HG03039 (cell line): ENCODE measurements around the gene HPS4.

Experiments used
- ATAC-seq: cut with Tn5 transposase; IDR thresholded peaks from one replicate; pipeline ENCODE4 v1.9.1; 2021; ENCODE audit warnings: mild to moderate bottlenecking, moderate library complexity; ENCODE audit not compliant: unreplicated experiment

HPS4 gene

DNA sequence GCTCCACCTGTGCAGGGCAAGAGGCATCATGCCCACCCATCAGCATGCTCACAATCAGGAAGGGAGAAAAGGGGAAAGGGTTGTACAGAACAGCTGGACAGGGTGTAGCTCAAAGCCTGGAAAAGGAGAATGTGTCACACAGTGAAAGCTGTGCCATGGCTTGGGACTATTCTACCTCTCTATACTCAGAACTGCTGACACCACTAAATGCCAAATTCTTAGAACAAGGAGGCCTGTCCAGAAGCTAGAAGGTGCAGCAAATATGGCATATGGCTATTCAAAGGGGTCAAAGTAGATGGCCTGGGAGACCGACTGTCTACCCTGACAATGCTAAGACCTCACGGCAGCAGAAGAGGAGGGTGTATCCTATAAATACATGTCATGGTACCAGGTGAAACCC is 12.8 kb downstream of the HPS4 start:
- no peak for ATAC-seq

DNA sequence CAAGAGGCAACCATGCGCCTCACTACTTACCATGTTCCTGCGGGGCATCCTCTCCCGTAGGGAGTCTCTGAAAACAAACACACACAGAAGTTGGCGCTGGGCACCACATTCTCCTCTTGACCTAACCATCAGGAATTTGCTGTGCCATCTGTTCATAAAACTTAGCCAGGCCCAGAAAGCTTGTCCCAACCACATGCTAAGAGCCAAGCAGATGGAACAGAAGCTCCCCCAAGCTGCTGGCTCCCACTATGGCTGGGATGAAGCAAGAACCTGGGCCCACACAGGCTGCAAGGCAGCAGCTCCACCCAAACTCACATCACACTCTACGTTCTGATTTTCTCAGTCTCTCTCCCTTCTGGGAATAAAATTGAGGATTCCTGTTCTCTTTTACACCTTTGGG is 17.4 kb downstream of the HPS4 start:
- ATAC-seq, result no peak

DNA sequence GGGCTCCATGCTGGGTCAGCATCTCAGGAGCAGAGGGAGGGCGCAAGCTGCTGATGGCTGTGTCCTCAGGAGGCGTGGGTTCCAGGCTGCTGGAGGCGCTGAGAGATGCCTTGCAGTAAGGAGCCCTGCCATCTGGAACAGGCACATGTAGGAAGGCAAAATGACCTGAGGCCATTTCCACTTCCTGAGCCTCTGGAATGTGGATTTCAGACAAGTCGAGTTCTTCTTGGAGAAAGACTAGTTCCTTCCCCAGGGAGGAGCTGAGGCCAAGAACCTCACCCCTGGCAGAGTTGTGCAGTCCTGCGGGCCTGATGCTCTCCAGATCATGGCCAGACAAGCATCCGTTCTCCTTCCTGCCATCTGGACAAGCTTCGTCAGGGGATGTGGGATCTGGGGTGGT is 19.3 kb downstream of the HPS4 start:
- no peak for ATAC-seq

DNA sequence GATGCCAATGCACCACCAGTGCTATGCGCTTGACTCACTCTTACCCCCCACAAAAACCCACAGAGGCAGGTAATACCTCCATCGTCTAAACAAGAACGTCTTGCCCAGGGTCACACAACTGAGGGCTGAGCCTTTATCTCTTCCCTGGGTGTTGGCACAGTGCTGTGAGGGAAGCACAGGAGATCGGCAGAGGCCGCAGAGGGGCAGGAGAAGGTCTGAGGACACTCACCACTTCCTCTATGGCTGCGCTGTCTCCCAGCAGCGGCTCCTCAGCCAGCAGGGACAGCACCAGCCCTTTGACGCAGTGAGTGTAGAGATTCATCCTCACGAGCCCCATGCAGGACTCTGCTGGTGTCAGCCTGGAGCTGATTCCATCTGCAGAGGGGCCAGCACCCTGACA is 19.9 kb downstream of the HPS4 start:
- no peak for ATAC-seq

DNA sequence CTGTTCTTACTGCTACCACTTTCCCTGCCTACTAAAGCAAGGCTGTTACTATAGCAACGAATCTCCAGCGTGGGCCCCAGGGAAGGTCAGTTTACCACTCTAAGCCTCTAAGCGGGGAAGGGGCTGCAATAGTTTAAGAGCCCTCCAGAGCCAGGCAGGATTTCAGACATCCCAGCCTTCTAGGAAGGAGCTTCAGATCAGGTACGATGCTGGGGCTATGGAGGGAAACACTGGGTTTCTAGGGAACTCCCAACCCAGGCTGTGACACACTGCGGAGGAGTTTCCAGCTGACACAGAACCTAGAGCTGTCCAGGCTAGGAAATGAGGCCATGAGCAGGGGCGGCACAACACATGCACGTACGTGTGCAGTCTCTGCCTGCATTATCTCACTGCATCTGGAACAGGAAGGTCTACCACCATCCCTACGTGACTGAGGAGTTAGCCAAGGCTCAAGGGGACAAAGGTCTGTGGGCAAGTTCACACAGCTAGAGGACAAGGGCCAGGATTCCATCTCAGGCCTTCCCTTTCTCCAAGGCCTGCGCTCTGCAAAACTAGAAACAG is 20.4 kb downstream of the HPS4 start:
- no peak for ATAC-seq

DNA sequence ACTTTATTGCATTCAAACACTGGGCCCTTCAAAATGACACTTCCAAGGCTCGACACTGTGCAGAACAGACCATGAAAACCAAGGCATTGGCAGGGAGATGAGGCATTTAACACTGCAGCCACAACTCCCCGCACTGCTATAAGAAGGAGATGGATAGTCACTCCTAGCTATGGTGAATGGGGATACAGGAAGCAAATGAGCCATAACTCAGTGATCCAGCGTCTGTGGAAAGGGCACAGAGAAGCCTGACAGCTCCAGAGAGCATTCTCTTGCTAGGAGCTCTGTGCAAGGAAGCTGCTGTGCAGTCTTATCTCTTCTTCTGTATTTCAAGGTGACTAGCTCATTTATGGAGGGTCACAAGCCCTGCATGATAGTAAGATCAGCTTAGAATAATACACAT is 20.9 kb downstream of the HPS4 start:
- ATAC-seq, result no peak

DNA sequence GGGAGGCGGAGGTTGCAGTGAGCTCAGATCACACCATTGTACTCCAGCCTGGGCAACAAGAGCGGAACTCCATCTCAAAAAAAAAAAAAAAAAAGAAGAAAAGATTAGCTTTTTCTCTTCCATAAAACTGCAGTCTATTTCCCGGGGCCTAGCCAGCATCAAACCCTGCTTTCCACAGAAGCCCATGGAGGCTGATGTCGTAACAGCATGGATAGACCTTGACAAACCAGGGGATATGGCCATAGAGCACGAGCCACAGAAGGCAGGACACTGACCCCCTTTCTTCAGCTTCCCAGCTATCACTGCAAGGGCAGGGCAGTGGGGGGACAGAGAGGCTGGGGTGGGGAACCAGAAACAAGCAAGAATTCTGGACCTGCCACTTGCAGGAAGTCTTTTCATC is 21.5 kb downstream of the HPS4 start:
- ATAC-seq, result no peak

DNA sequence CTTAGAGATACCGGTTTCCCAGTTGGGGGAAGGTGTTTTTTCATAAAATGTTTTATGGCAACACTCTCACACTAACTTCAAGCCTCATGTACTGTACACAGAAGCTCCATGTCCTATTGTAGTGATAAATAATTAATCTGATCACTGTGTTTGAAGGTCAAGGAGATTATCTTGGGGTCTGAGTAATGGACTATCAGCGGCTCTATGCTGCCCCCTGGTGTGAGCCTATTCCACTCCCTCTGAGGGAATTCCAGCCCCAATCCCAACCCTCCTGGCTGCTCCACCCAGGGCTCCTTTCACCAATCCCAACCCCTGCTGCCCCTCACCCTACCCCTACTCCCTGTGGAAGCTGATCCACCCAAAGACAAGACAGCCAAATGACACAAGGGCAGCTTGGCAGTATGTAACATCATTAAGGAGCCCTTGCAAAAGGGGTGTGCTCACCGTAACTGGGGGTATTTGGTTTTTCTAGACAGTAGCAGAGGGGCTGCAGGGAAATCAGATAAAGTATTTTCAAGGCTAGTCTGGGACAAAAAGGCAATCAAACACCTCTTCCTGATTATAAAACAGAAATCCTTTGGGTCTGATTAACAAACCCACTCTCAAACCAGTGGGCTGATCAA is 22.3 kb downstream of the HPS4 start:
- no peak for ATAC-seq

DNA sequence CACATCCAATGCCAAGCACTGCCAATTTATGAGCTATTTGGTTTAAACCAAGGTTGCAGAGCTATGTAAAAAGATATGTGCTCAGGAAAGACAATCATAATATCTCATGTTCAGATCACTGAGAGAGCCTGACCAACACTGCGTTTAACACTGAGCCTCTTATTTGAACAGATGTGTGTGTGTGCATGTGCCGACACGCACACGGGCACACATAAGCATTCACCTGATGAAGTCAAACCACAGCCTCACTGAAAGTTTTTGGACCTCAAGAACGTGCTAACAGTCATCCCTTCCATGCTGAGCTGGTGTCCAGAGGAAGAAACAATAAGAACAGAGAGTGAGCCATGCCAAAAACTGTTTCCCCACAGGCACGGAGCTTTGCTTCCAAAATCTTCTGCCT is 23.4 kb downstream of the HPS4 start:
- ATAC-seq, result no peak

DNA sequence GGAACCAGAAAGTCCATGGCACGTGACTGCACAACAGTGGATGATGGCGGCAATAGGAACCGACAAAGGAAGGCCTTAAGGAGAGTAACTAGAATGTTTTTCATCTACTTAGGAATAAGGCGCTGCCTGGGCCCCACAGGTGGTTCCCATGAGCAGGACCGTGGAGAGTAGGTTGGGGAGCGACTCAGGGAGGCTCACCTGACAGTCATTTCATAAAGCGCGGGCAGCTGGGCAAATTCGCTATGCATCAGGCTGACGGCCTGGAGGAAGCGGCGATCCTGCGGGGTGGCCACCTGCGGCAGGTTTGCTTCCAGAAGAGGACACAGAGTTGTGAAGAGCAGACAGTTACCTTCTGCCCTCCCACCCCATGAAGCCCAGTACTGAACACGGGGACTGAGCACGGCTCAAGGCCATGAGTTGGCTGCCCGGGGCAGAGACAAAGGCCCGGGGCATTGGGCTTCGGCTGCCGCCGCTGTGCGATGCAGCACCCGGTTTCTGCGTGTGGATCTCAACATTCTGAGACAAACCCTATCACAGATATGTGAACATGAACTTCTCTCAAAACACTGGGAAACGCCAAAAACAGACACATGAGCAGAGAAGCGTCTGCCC is 25.8 kb downstream of the HPS4 start:
- ATAC-seq, result no peak

DNA sequence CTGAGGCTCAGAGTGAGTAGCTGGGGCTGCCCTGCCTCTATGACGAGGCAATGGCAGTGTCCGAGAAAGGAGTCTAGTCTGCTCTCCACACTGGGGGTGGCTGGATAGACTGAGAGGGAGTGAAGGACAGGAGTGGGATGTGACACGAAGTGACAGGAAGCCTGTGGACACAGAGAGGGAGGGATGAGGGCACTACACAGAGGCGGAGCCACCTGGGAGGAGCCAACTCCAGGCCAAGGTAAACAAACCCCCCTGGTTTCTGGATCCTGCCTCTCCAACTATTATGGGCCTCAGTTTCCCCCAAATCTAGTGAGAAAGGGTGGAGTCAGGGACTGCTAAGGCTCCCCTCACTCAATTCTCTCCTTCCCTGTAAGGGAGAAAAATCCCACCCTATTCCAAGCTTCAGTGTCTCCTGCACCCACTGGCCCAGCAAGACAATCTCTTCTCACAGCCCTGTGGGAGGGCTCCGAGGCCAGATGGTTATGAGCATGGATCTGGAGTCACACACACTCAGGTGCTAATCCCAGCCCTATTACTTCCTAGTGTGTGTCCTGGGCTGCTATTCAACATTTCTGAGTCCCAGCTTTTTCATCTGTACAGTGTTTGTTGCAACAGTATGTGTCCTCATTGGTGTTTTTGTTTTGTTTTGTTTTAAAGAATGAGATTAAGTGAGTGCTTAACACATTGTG is 29.6 kb downstream of the HPS4 start:
- no peak for ATAC-seq

DNA sequence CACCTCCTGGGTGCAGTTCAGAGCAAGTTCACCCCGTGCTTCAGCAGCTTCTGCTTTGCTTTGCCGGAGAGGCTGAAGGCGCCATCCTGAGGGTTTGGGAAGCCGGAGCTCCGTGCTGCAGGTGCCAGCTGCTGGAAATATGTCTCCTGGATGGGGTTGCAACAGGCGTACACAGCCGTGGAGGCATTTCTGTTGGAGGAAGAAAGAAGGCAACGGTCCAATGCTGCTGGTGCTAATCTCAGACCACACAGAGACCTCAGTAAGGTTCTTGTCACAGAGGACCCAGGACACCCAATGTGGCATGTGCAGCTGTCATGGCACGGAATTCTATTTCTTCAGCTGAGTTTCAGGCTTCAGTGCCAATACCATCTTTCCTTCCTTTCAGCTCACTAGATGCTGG is 30.4 kb downstream of the HPS4 start:
- no peak for ATAC-seq

DNA sequence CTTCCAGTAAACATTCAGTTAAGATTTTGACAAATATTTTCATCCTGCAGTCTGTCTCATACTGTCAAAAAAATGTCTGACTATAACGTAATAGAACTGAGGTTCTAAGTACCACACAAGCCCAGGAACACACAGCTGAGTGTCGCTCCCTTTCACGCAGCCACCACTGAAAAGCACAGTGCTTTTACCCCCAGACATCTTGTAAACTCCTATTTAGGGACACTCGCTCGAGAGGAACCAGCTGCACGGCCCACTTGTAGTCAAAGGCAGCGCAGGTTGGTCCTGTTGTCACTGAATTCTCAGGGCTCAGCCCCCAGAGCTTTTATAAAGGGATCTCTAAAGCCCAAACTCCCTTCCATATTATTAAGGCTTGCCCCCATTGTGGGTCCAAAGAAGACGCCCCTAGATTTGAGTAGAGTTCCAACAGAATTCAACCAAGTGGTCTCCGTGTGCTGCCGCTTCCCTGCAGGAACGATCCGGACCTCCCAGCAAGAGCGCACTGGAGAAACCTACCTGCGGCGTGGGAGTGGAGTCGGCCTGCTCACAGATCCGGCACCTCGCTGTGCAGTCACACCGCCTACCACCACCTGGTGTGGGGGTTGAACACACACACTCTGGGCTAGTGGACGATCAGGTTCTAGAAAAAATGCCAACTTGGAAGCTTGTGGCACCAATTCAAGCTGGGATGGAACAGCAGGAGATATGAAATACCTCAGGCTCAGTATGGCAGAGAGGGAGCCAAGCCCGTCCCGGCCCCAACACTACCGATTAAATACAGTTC is 31.2 kb downstream of the HPS4 start:
- no peak for ATAC-seq

DNA sequence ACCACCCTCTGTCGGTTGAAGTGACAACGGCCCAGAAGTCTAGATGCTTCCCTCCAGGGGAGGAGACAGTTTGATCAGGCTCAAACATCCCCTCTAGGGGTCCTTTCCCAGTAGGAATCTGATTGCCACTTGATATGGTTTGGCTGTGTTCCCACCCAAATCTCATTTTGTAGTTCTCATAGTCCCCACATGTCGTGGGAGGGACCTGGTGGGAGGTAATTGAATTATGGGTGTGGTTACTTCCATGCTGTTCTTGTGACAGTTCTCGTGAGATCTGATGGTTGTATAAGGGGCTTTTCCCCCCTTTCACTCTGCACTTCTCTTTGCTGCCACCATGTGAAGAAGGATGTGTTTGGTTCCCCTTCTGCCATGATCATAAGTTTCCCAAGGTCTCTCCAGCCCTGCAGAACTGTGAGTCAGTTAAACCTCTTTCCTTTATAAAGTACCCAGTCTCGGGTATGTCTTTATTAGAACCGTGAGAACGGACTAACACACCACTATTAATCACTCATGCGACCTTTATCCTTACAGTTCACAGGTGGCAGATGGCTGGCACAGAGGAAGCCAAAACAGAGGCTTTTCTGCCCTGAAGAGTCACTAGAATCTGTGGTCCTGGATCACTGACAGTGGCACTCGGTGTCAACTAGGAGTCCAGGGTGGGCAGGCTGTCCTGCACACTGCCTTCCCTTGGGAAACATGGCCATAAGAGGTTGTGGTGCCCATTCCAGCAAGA is 33.0 kb downstream of the HPS4 start:
- no peak for ATAC-seq

DNA sequence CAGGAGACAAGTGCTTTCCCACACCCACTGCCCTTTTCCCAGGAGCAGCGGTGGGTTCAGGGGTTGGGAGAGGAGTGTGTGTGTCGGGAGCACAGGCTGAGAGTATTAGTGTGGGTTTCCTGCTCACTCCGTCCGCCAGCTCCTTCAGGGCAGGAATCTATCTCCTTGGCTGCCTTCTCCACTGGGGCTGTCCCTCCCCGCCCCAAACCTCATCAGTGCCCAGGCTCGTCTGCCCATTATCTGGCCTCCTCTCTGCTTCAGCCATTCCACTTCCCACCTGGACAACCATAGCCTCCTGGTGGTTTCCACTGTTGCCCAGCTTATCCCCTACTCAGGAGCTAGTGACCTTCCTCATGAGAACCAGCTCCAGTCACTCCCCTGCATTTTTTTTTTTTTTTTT is 34.6 kb downstream of the HPS4 start:
- no peak for ATAC-seq

DNA sequence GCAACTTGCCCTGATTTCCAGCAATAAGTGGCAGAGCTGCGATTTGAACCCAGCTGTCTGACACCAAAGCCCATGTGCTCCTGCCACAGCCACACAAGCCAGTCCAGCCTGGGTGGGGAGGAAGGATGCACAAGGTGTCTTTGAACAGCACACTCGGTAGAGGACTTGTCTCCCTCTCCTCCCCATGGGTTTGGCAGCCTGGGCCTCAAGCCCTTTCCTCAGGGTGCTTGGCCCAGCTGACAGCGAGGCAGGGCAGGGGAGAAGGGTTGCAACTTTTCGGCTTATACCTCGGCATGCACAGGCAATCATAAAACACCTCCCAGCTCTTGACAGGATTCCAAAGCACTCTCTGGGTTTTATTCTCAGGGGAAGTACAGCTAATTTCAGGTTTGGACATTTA is 35.2 kb downstream of the HPS4 start:
- no peak for ATAC-seq

DNA sequence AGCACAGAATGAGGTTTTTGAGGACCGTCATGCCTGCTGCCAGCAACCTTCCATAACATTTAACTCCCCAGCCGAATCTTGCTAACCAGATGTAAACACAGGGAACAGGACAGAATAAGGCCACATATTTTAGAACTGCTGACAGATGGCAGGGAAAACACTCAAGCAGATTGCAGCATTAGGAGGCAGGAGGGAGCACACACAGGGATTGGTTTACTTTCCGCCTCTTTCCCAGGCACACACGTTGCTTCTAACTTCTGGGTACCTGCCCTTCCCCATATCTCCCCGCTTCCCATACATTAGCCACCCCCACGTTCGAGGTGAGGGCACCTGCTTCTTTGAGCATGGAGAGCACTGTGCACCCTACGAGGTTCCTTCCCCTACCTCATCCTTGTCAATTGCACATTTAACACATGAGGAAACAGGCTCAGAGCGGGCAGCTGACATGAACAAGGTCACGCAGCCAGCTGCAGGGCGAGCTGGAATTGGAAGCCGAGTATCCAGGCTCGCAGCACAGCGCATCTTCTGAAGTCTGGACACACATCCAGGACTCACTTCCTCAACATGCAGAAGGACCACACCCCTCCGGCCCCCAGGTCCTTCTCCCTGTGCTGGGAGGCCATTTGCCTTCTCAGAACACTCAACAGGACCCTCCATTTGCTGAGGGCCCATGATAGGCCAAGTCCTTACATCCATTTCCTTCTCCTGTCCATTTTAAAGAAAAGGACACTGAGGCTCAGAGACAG is 35.8 kb downstream of the HPS4 start:
- ATAC-seq, result no peak

DNA sequence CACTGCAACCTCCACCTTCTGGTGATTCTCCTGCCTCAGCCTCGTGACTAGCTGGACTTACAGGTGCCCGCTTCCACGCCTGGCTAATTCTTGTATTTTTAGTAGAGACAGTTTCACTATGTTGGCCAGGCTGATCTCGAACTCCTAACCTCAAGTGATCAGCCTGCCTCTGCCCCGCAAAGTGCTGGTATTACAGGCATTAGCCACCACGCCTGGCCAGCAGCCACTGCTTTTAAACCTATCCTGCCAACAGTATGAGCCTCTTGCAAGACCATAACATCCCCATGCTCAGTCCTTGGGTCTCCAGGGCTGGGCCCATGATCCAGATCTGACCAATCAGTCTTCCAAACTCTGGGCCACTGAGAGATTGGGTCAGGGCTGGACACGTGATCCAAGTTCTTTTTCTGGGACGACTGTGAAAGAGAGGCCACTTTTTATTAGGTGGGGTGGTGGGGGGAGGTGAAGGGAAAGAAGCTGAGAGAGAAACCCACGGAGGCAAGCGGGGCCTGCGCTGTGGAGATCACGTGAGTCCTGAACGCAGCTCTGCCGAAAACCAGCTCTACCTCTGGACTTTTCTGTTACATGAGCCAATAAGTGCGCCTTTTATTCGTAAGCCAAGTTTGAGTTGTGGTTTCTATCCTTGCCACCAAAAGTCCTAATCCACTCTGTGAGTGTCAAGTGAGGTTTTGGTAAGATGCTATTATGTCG is 36.6 kb downstream of the HPS4 start:
- no peak for ATAC-seq

DNA sequence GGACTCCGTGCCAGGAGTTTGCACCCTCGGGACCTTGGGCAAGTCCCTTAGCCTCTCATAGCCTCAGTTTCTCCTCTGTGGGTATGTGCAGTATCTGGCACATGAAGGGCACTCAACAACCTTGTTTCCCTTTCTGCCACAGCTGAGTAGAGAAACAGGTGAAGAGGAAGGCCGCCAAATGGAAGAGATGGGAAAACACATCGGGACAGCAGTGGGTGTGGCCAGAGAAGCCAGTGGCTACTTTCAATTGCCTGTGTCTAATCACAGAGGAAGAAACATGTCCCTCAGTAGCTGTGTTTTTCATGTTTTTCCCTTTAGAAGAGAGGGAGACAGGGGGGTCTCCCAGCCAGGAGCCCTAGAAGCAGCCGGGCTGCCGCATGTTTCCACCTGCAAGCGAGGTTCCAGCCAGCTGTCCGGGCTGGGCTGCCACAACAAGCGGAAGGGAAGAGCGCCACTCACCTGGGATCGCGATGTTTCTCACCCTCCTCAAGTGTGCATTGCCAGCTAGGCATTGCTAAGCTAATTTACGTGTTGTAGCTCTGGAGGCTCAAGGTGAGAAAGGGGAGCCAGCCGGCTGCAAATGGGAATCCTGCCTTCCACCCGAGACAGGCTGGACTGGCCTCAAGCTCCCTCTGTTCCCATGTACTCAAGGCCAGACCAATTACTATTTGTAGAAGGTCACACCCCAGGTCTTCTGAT is 37.9 kb downstream of the HPS4 start:
- ATAC-seq, result no peak
